Measurements from ENCODE around the gene BORCS5.

DNA sequence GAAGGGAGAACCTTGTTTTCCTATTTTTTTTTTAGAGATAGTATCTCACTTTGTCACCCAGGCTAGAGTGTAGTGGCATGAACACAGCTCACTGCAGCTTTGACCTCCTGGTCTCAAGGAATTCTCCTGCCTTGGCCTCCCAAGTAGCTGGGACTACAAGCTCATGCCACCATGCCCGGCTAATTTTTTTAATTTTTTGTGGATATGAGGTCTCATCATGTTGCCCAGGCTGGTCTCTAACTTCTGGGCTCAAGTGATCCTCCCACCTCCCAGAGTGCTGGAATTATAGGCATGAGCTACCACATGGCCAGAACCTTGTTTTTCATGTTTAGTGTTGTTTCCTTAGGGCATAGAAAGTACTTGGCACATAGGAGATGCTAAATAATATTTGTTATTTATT, 20.4 kb upstream of the BORCS5 start:
- TF ChIP-seq YY1 (IDR thresholded peaks at IDR 0.05; ENCODE audit: insufficient read depth, insufficient read length) (no peak), ZNF274 (IDR thresholded peaks at IDR 0.05; ENCODE audit: low read depth, low read length) (no peak)

Data from NT2/D1 (cell line).